Measurements from ENCODE around the gene SIVA1.

DNA sequence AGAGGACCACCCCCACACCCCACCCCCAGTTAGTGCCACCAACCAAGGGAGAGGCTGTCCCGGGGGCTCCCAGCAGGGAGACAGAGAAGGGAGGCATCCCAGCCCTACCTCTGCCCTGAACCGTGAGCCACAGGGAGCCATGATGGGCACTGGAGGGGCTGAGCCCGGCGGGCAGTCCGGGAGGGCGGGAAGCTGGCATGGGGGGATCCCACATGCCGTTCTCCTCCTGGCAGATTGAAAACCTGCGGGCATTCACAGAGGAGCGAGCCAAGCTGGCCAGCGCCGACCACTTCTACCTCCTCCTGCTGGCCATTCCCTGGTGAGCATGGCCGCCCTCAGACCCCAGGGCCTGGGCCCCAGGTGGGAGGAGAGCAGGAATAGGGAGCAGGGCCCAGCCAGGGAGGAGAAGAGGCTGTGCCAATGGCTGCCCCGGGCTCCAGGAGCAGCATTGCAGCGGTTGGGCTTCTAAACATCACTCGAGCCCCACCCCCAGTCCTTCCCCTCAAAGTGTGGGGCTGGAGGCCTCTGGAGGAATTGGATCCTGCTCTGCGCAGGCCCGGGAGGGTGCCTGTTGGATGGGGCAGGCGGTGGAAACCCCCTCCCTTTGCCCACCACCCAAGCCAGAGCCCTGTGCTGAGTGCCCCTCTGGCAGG, 43.4 kb upstream of the SIVA1 start:
- TF ChIP-seq, protein P1, sequence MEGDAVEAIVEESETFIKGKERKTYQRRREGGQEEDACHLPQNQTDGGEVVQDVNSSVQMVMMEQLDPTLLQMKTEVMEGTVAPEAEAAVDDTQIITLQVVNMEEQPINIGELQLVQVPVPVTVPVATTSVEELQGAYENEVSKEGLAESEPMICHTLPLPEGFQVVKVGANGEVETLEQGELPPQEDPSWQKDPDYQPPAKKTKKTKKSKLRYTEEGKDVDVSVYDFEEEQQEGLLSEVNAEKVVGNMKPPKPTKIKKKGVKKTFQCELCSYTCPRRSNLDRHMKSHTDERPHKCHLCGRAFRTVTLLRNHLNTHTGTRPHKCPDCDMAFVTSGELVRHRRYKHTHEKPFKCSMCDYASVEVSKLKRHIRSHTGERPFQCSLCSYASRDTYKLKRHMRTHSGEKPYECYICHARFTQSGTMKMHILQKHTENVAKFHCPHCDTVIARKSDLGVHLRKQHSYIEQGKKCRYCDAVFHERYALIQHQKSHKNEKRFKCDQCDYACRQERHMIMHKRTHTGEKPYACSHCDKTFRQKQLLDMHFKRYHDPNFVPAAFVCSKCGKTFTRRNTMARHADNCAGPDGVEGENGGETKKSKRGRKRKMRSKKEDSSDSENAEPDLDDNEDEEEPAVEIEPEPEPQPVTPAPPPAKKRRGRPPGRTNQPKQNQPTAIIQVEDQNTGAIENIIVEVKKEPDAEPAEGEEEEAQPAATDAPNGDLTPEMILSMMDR (conservative IDR thresholded peaks at IDR 0.05; ENCODE audit: low read length), result no peak
- TF ChIP-seq EZH2phosphoT487 (IDR thresholded peaks at IDR 0.05; ENCODE audit: borderline replicate concordance), result no peak
